M059J (cell line): ENCODE data around the gene POLR2J3. TPM values are rescaled to one million over a fixed set of nuclear protein-coding genes. Genes with fewer than 3 reads are reported as not detected.
"Not testable (repeated sequence)": the region's sequence is repeated elsewhere in the genome, so short reads cannot be mapped to it uniquely, and the experiment has no call there.

Experiments
- DNase-seq: peaks from one replicate; pipeline ENCODE4 v3.0.0-alpha.2; 2012; ENCODE audit warnings: low read depth
- total RNA-seq: library from RNA; depleted of rRNA; stranded (reverse); fragments of >200 nt; shearing (Covaris generic); gene quantifications from 2 replicates; pipeline ENCODE4 v1.2.3, GENCODE V29; 2014; rRNA removed

POLR2J3 gene
- 7.9 and 14.8 TPM in 2 replicates for total RNA-seq

- peak; percentile 69 for DNase-seq
These were observed at the start of gene POLR2J3 for GRCh38 chr7:102572261-102573239. Gene POLR2J3 (minus strand): TSS chr7:102572583. CDS start chr7:102572521, 62 bp downstream.

- not testable (repeated sequence) for DNase-seq
These were observed 45.7 kb upstream of the POLR2J3 start for GRCh38 chr7:102618122-102618521.

- DNase-seq = not testable (repeated sequence)
These were observed 44.2 kb upstream of the POLR2J3 start, which contains the start of gene RASA4 for GRCh38 chr7:102616507-102617125. Gene RASA4 (minus strand): TSS chr7:102616756. CDS start chr7:102616689, 67 bp downstream.

GRCh38 chr7:102615930-102616329 is 43.5 kb upstream of the POLR2J3 start:
- DNase-seq = not testable (repeated sequence)

GRCh38 chr7:102614873-102615272 is 42.5 kb upstream of the POLR2J3 start:
- DNase-seq = not testable (repeated sequence)

- DNase-seq = not testable (repeated sequence)
These were observed 41.9 kb upstream of the POLR2J3 start for GRCh38 chr7:102614346-102614697.

- DNase-seq = not testable (repeated sequence)
These were observed 41.4 kb upstream of the POLR2J3 start for GRCh38 chr7:102613575-102614345.

GRCh38 chr7:102611675-102612325 is 39.4 kb upstream of the POLR2J3 start:
- DNase-seq = not testable (repeated sequence)

- DNase-seq = not testable (repeated sequence)
These were observed 38.8 kb upstream of the POLR2J3 start for GRCh38 chr7:102611013-102611674.

GRCh38 chr7:102610441-102610840 is 38.1 kb upstream of the POLR2J3 start:
- DNase-seq = not testable (repeated sequence)

- DNase-seq = not testable (repeated sequence)
These were observed 37.4 kb upstream of the POLR2J3 start for GRCh38 chr7:102609734-102610133.

GRCh38 chr7:102606848-102607247 is 34.5 kb upstream of the POLR2J3 start:
- DNase-seq = not testable (repeated sequence)

- DNase-seq = not testable (repeated sequence)
These were observed 32.2 kb upstream of the POLR2J3 start for GRCh38 chr7:102604431-102605145.

GRCh38 chr7:102602317-102602716 is 29.9 kb upstream of the POLR2J3 start:
- not testable (repeated sequence) for DNase-seq

GRCh38 chr7:102599699-102600098 is 27.3 kb upstream of the POLR2J3 start:
- not testable (repeated sequence) for DNase-seq

GRCh38 chr7:102596036-102596435 is 23.7 kb upstream of the POLR2J3 start:
- not testable (repeated sequence) for DNase-seq

- not testable (repeated sequence) for DNase-seq
These were observed 21.4 kb upstream of the POLR2J3 start for GRCh38 chr7:102593637-102594334.

- DNase-seq = not testable (repeated sequence)
These were observed 20.2 kb upstream of the POLR2J3 start for GRCh38 chr7:102592477-102593019.

GRCh38 chr7:102589857-102590256 is 17.5 kb upstream of the POLR2J3 start:
- DNase-seq = not testable (repeated sequence)
